HepG2 (cell line): ENCODE results near the gene ELOVL5. TPM values are rescaled to one million over a fixed set of nuclear protein-coding genes. Genes with fewer than 3 reads are reported as not detected.

Source experiments
- ATAC-seq: fragments of 200-7000 bp; cut with Tn5 transposase; 3 replicates; pipeline ENCODE4 v1.9.1; 2020; ENCODE audit warnings: mild to moderate bottlenecking, moderate library complexity
- BruUV-seq: library from RNA; stranded (reverse); fragments of 400-500 nt; replicated peaks from 2 replicates; lab custom pipeline; 2021; lab: Mats Ljungman, UMichigan
- CTCF ChIA-PET: fragments of 300-600 bp; formaldehyde crosslinking; extraction: SDS; loops from one replicate; lab custom pipeline; 2021; ENCODE audit warnings: low total read pairs, inconsistent platforms, low intra/inter-chr PET ratio; lab: Yijun Ruan, JAX
- POLR2A ChIA-PET: fragments of 350-600 bp; sonication (Branson Sonifier 250); formaldehyde crosslinking; loops from one replicate; lab custom pipeline; 2020; ENCODE audit warnings: antibody characterized with exemption, inconsistent platforms; lab: Yijun Ruan, JAX
- DNase-seq: peaks from one replicate; pipeline ENCODE4 v3.0.0-alpha.2; 2015; ENCODE audit warnings: low spot score
- FAIRE-seq: peaks from 3 replicates; lab custom pipeline; 2011; peaks lifted over from hg19 to GRCh38; lab: Jason Lieb, UNC
- H2AFZ ChIP-seq: one replicate; pipeline ENCODE4 v1.6.1; 2011; ENCODE audit warnings: low read length, inconsistent platforms
- H3K27ac ChIP-seq: fragments of 300-600 bp; 3 replicates; pipeline ENCODE4 v1.8.0; 2011; ENCODE audit warnings: mixed run types, mild to moderate bottlenecking, mixed read lengths, low read length, inconsistent platforms; ENCODE audit not compliant: insufficient read depth; ENCODE audit errors: extremely low read length
- H3K27me3 ChIP-seq, 2 experiments: fragments of 200-600 bp in 1 of 2; 2 replicates in 1 of 2; 3 replicates in 1 of 2; pipeline versions ENCODE4 v1.6.0 to v1.8.0; 2011; ENCODE audit warnings: low read length in 2 of 2, mild to moderate bottlenecking in 2 of 2, moderate library complexity in 2 of 2, inconsistent platforms in 1 of 2; ENCODE audit not compliant: insufficient read depth in 2 of 2, control insufficient read depth in 1 of 2
- H3K36me3 ChIP-seq, 2 experiments: fragments of 200-600 bp in 1 of 2; replicated peaks in 1 of 2; 2 replicates in 1 of 2; 3 replicates in 1 of 2; pipeline versions ENCODE4 v1.5.1 to v1.8.0; 2011; ENCODE audit warnings: low read length in 2 of 2, inconsistent platforms in 1 of 2; ENCODE audit not compliant: insufficient read depth in 2 of 2, control insufficient read depth in 1 of 2
- H3K4me1 ChIP-seq: 2 replicates; pipeline ENCODE4 v1.5.1; 2012; ENCODE audit warnings: low read length, inconsistent platforms; ENCODE audit not compliant: insufficient read depth
- H3K4me2 ChIP-seq: 2 replicates; pipeline ENCODE4 v1.6.0; 2011; ENCODE audit warnings: low read depth, low read length, inconsistent platforms
- H3K4me3 ChIP-seq, 3 experiments: fragments of 200-600 bp in 1 of 3; sonication (generic), shearing (Covaris generic) in 1 of 3; replicated peaks in 1 of 3; 2 replicates each; pipeline ENCODE4 v1.5.1; 2011 to 2016; ENCODE audit warnings: low read length in 3 of 3, inconsistent platforms in 2 of 3, low read depth in 2 of 3, mild to moderate bottlenecking in 2 of 3, control low read depth in 1 of 3, mixed read lengths in 1 of 3; ENCODE audit not compliant: insufficient read depth in 1 of 3
- H3K79me2 ChIP-seq: one replicate; pipeline ENCODE4 v1.6.1; 2011; ENCODE audit warnings: low read length, inconsistent platforms; ENCODE audit not compliant: insufficient read depth
- H3K9ac ChIP-seq: 2 replicates; pipeline ENCODE4 v1.6.0; 2011; ENCODE audit warnings: mild to moderate bottlenecking, low read depth, low read length, inconsistent platforms; ENCODE audit not compliant: insufficient read depth
- H3K9me3 ChIP-seq: 2 replicates; pipeline ENCODE4 v1.5.1; 2012; ENCODE audit warnings: mild to moderate bottlenecking, low read length
- H4K20me1 ChIP-seq: 2 replicates; pipeline ENCODE4 v1.6.0; 2011; ENCODE audit warnings: inconsistent platforms, mild to moderate bottlenecking, low read length, moderate library complexity; ENCODE audit not compliant: insufficient read depth
- CEBPB ChIP-seq: IDR thresholded peaks from 2 replicates; pipeline ENCODE4 v1.6.1; 2011; ENCODE audit warnings: low read depth, low read length, improper control_type of control experiment, borderline replicate concordance
- WGBS: methylation state at CpG from one replicate; pipeline ENCODE4 v1.1.6; 2017; ENCODE audit warnings: low lambda C conversion rate; 5-methylcytosine and 5-hydroxymethylcytosine counted together
- in situ Hi-C: cut with HindIII; loops from 2 replicates; pipeline ENCODE4 v1.10.0; 2017; ENCODE audit warnings: low pct_unique_long_range_greater_than_20kb; ENCODE audit not compliant: extremely low pct_ligation_motif_present
- intact Hi-C: fragments of 100-400 bp; cut with micrococcal nuclease; formaldehyde crosslinking; loops from one replicate; pipeline ENCODE4 v1.10.0; 2022; ENCODE audit not compliant: unreplicated experiment
- polyA plus RNA-seq, 8 experiments: library from polyadenylated mRNA; depleted of rRNA in 3 of 8; stranded (reverse) in 7 of 8; unstranded in 1 of 8; fragments of >200 nt; fragmentation: Illumina TruSeq in 4 of 8; extraction: Trizol in 4 of 8; gene quantifications; 2 replicates each; pipeline versions ENCODE4 v1.2.1 to v1.2.3, GENCODE V29; 2011 to 2016; ENCODE audit warnings: low read depth in 4 of 8, missing spikeins in 1 of 8, mixed read lengths in 1 of 8; ENCODE audit not compliant: insufficient read depth in 1 of 8
- total RNA-seq, 5 experiments: library from RNA; depleted of rRNA; stranded (reverse); fragments of >200 nt; fragmentation: Illumina TruSeq; extraction: Trizol; gene quantifications; 2 replicates each; pipeline ENCODE4 v1.2.3, GENCODE V29; 2016; ENCODE audit warnings: low read depth in 1 of 5
- TF ChIP-seq, protein P1 (sequence below): sonication (generic); formaldehyde crosslinking; IDR thresholded peaks from 2 replicates; pipeline ENCODE4 v1.4.0; 2020; ENCODE audit warnings: missing genetic modification reagents
- TF ChIP-seq, protein P2 (sequence below), 2 experiments: IDR thresholded peaks; 2 replicates each; pipeline ENCODE4 v1.6.1; 2011 to 2012; ENCODE audit warnings: low read length in 2 of 2, borderline replicate concordance in 1 of 2, low read depth in 1 of 2, mild to moderate bottlenecking in 1 of 2, moderate library complexity in 1 of 2
- TF ChIP-seq, protein P3 (sequence below): sonication (generic); formaldehyde crosslinking; IDR thresholded peaks from 2 replicates; pipeline ENCODE4 v1.4.0; 2020; ENCODE audit warnings: mild to moderate bottlenecking, missing genetic modification reagents

ELOVL5 gene
- total and polyA plus RNA-seq, 2 of the 13 experiments (the other 11 are each of a cell fraction or from before 2014, with no cell fraction given), result 50.1 to 72.4 TPM

- TF ChIP-seq, protein P1, sequence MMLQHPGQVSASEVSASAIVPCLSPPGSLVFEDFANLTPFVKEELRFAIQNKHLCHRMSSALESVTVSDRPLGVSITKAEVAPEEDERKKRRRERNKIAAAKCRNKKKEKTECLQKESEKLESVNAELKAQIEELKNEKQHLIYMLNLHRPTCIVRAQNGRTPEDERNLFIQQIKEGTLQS (CRISPR knock-in tag), result no peak
- TF ChIP-seq, protein P2, sequence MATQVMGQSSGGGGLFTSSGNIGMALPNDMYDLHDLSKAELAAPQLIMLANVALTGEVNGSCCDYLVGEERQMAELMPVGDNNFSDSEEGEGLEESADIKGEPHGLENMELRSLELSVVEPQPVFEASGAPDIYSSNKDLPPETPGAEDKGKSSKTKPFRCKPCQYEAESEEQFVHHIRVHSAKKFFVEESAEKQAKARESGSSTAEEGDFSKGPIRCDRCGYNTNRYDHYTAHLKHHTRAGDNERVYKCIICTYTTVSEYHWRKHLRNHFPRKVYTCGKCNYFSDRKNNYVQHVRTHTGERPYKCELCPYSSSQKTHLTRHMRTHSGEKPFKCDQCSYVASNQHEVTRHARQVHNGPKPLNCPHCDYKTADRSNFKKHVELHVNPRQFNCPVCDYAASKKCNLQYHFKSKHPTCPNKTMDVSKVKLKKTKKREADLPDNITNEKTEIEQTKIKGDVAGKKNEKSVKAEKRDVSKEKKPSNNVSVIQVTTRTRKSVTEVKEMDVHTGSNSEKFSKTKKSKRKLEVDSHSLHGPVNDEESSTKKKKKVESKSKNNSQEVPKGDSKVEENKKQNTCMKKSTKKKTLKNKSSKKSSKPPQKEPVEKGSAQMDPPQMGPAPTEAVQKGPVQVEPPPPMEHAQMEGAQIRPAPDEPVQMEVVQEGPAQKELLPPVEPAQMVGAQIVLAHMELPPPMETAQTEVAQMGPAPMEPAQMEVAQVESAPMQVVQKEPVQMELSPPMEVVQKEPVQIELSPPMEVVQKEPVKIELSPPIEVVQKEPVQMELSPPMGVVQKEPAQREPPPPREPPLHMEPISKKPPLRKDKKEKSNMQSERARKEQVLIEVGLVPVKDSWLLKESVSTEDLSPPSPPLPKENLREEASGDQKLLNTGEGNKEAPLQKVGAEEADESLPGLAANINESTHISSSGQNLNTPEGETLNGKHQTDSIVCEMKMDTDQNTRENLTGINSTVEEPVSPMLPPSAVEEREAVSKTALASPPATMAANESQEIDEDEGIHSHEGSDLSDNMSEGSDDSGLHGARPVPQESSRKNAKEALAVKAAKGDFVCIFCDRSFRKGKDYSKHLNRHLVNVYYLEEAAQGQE (IDR thresholded peaks at IDR 0.05; ENCODE audit: borderline replicate concordance in 1 of 2, low read depth in 1 of 2, low read length in 2 of 2), result no peak
- TF ChIP-seq CEBPB, result peak; percentile 28; the same call in 1 of the 2 replicates
- TF ChIP-seq, protein P3, sequence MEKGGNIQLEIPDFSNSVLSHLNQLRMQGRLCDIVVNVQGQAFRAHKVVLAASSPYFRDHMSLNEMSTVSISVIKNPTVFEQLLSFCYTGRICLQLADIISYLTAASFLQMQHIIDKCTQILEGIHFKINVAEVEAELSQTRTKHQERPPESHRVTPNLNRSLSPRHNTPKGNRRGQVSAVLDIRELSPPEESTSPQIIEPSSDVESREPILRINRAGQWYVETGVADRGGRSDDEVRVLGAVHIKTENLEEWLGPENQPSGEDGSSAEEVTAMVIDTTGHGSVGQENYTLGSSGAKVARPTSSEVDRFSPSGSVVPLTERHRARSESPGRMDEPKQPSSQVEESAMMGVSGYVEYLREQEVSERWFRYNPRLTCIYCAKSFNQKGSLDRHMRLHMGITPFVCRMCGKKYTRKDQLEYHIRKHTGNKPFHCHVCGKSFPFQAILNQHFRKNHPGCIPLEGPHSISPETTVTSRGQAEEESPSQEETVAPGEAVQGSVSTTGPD (CRISPR knock-in tag), result no peak
- Histone ChIP-seq H4K20me1 (no peaks in the 10 kb centered on the region), H3K4me1 (no peaks in the 10 kb centered on the region), H3K4me3 (no peak overlapping the region), H3K36me3 (no peaks in the 10 kb centered on the region), H2AFZ (no peak overlapping the region), H3K4me2 (no peak overlapping the region), H3K27me3 (no peaks in the 10 kb centered on the region), H3K9ac (no peak overlapping the region), H3K79me2 (no peaks in the 10 kb centered on the region), H3K9me3 (no peaks in the 10 kb centered on the region), H3K27ac (no peak overlapping the region)
- ChIA-PET CTCF (no interaction called here), POLR2A (no interaction called here)
- WGBS, result 35% methylated on average over 8 of the region's 8 CpGs
- in situ Hi-C loops (no loop called here), intact Hi-C loops (no loop called here)
- no TSS peak for BruUV-seq
- no peak for FAIRE-seq
- DNase-seq, result no peak
- ATAC-seq, result peak; percentile 18; the same call in 2 of the 3 replicates
These were observed 98.3 kb downstream of the ELOVL5 start for GRCh38 chr6:53250176-53251032.
